Endodermal cell (in vitro differentiated cells): ENCODE measurements around the gene SERPINA9. TPM values are rescaled to one million over a fixed set of nuclear protein-coding genes. Genes with fewer than 3 reads are reported as not detected.

ENCODE experiments used
- DNase-seq: peaks from one replicate; pipeline ENCODE4 v3.0.0-alpha.2; 2017
- H3K27ac ChIP-seq: 2 replicates; pipeline ENCODE4 v1.5.1; 2013; ENCODE audit warnings: mild to moderate bottlenecking, low read depth, low read length, moderate library complexity
- H3K27me3 ChIP-seq: 2 replicates; pipeline ENCODE4 v1.6.1; 2013; ENCODE audit warnings: mild to moderate bottlenecking, low read length, moderate library complexity; ENCODE audit not compliant: insufficient read depth, control insufficient read depth, poor library complexity, severe bottlenecking
- H3K36me3 ChIP-seq: 2 replicates; pipeline ENCODE4 v1.7.0; 2013; ENCODE audit warnings: mild to moderate bottlenecking, low read length, moderate library complexity; ENCODE audit not compliant: control insufficient read depth, insufficient read depth
- H3K4me1 ChIP-seq: one replicate; pipeline ENCODE4 v1.7.0; 2013; ENCODE audit warnings: low read length; ENCODE audit not compliant: control insufficient read depth, insufficient read depth
- H3K4me3 ChIP-seq: 2 replicates; pipeline ENCODE4 v1.5.1; 2013; ENCODE audit warnings: mild to moderate bottlenecking, low read length, moderate library complexity
- H3K9ac ChIP-seq: 2 replicates; pipeline ENCODE4 v1.6.1; 2013; ENCODE audit warnings: mild to moderate bottlenecking, low read length, moderate library complexity; ENCODE audit not compliant: poor library complexity, severe bottlenecking; ENCODE audit errors: extremely low read depth
- H3K9me3 ChIP-seq: 2 replicates; pipeline ENCODE4 v1.6.1; 2013; ENCODE audit warnings: mild to moderate bottlenecking, low read length, moderate library complexity; ENCODE audit not compliant: control insufficient read depth
- H3K27ac Mint-ChIP-seq: 2 replicates; pipeline ENCODE4 v1.8.0; 2020; ENCODE audit warnings: mixed read lengths
- H3K27me3 Mint-ChIP-seq: 2 replicates; pipeline ENCODE4 v1.8.0; 2021; ENCODE audit warnings: mild to moderate bottlenecking, mixed read lengths; ENCODE audit not compliant: insufficient read depth
- H3K36me3 Mint-ChIP-seq: 2 replicates; pipeline ENCODE4 v1.8.0; 2020; ENCODE audit warnings: low read depth, mixed read lengths
- H3K4me1 Mint-ChIP-seq: 2 replicates; pipeline ENCODE4 v1.8.0; 2020; ENCODE audit warnings: mixed read lengths
- H3K4me3 Mint-ChIP-seq: 2 replicates; pipeline ENCODE4 v1.8.0; 2020; ENCODE audit warnings: mild to moderate bottlenecking, moderate library complexity, mixed read lengths
- H3K9me3 Mint-ChIP-seq: 2 replicates; pipeline ENCODE4 v1.8.0; 2020; ENCODE audit warnings: mild to moderate bottlenecking, mixed read lengths
- WGBS, 2 experiments: methylation state at CpG; one replicate each; pipeline versions ENCODE4 v1.1.5 to v1.1.7; 2013; ENCODE audit warnings: missing lambda C conversion rate in 2 of 2, mixed read lengths in 1 of 2; ENCODE audit not compliant: insufficient coverage in 1 of 2, insufficient read length in 1 of 2; 5-methylcytosine and 5-hydroxymethylcytosine counted together
- total RNA-seq, 2 donors: library from RNA; stranded (reverse); fragmentation: NEBNext Ultra II Directional in 1 of 2; extraction: Animal tissue kit (Norgen Biotek cat#: 25700) in 1 of 2; gene quantifications; 2 replicates in 1 of 2; 3 replicates in 1 of 2; pipeline ENCODE4 v1.2.1, GENCODE V29; 2021
- TF ChIP-seq, protein P1 (sequence below): fragments of 200-600 bp; sonication (generic); conservative IDR thresholded peaks from 2 replicates; pipeline ENCODE4 v1.5.0; 2021; ENCODE audit warnings: antibody characterized with exemption, mild to moderate bottlenecking

Gene SERPINA9
- total RNA-seq, 2 donors from 2014 or later: not detected

DNA sequence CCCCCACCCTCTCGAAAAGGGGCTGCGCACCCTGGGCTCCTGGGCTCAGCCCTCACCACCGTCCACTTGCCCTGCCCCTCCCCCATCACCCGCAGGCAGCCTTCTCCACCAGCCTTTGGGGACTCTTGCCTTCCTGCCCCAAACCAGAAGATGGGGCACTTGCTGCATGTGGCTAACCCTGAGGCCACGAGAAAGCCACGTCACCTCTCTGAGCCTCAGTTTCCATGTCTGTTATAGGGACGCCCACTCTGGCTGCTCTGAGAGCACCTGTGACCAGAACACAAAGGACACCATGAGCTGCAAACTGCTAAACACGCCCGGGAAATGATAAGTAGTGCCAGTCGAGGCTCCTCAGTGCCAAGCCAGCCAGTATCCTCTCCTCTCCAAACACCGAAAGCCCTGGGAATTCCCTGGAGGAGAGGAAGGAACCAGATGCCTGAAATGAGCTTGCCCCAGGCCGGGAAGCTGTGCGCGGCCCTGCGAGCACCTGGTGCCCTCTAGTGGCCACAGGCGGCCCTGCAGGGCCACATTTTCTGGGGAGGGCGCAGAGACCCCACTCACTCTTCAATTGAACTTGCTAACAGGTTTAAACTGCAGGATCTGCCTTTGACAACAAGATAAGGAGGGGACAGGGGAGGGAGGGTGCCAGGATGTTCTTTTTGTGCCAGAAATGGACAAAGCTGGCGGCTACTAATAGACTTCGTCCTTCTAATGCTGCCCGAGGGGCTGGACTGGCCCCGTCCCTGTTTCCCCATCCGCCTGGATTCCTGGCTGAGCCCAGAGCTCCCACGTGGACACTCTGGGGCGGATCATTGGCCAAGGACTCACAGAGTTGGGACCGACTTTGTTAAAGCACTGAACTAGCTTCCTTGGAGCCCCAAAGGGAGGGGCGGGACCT is 10.2 kb upstream of the SERPINA9 start:
- Mint-ChIP-seq H3K36me3 (no peaks in the 10 kb centered on the region), H3K4me3 (peak overlapping the region; percentile 53), H3K27ac (no peak overlapping the region), H3K4me1 (peaks cover 13% of the 10 kb centered on the region), H3K9me3 (no peaks in the 10 kb centered on the region), H3K27me3 (peaks cover 10% of the 10 kb centered on the region)
- Histone ChIP-seq H3K4me3 (peak overlapping the region; percentile 71), H3K27ac (no peak overlapping the region), H3K36me3 (no peaks in the 10 kb centered on the region), H3K9ac (no peak overlapping the region), H3K4me1 (peaks cover 7% of the 10 kb centered on the region), H3K9me3 (no peaks in the 10 kb centered on the region), H3K27me3 (no peaks in the 10 kb centered on the region)
- TF ChIP-seq, protein P1, sequence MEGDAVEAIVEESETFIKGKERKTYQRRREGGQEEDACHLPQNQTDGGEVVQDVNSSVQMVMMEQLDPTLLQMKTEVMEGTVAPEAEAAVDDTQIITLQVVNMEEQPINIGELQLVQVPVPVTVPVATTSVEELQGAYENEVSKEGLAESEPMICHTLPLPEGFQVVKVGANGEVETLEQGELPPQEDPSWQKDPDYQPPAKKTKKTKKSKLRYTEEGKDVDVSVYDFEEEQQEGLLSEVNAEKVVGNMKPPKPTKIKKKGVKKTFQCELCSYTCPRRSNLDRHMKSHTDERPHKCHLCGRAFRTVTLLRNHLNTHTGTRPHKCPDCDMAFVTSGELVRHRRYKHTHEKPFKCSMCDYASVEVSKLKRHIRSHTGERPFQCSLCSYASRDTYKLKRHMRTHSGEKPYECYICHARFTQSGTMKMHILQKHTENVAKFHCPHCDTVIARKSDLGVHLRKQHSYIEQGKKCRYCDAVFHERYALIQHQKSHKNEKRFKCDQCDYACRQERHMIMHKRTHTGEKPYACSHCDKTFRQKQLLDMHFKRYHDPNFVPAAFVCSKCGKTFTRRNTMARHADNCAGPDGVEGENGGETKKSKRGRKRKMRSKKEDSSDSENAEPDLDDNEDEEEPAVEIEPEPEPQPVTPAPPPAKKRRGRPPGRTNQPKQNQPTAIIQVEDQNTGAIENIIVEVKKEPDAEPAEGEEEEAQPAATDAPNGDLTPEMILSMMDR: peak; percentile 100
- WGBS, 2 experiments: 31 to 36% methylated on average over 10 to 26 of the region's 26 CpGs
- peak; percentile 95 for DNase-seq

DNA sequence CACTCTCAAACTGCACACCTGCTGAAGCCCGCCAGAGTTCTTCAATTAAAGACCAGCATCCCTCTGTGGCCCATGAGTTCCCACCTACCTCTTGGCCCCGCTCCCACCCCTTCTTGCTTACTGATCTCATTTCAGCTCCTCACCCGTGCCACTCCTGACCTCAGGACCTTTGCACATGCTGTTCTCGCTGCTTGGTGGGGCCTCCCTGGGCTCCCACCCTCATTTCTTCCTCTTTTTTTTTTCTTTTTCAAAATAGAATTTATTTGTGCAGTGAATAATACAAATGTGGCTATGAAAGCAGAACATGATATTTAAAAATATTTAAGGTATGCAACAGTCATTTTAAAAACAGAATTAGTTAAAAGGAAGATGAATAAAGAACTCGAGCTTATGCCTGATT is 8.5 kb upstream of the SERPINA9 start:
- 87 to 92% methylated on average over 2 to 4 of the region's 5 CpGs for WGBS, 2 experiments
- peaks cover 13% of the 10 kb centered on the region for H3K4me1 Mint-ChIP-seq
- no peaks in the 10 kb centered on the region for H3K36me3 Mint-ChIP-seq
- H3K27me3 Mint-ChIP-seq: peaks cover 12% of the 10 kb centered on the region
- H3K27ac ChIP-seq: no peak overlapping the region
- H3K4me3 ChIP-seq: no peak overlapping the region
- no peaks in the 10 kb centered on the region for H3K27me3 ChIP-seq
- TF ChIP-seq, protein P1: no peak
- no peaks in the 10 kb centered on the region for H3K9me3 Mint-ChIP-seq
- no peak overlapping the region for H3K9ac ChIP-seq
- no peak for DNase-seq
- no peaks in the 10 kb centered on the region for H3K36me3 ChIP-seq
- peaks cover 5% of the 10 kb centered on the region for H3K9me3 ChIP-seq
- H3K27ac Mint-ChIP-seq: no peak overlapping the region
- peaks cover 7% of the 10 kb centered on the region for H3K4me1 ChIP-seq
- no peak overlapping the region for H3K4me3 Mint-ChIP-seq

DNA sequence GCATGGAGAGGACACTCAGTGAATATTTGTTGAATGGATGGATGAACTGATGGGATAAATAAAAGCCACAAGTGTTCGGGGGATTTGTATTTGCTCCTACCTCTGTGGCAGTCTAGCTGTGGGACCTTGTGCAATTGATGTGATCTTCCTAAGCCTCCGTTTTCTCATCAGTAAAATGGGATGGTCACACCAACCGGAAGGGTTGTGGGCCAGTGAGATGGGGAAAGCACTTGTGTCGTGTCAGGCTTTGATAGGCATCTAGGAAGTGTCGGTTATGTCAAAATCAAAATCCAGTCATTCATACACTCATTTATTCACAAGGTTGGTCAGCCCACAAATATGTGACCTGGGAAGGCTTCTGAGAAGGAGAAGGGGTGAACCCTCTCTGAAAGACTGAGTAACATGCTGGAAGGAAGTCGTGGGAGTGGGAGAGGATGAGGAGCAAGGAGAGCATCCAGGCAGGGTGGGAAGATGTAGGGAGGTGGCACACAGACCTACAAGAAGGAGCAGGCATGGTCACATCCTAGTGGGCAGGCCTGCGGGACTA is 7.8 kb upstream of the SERPINA9 start:
- DNase-seq: no peak
- Histone ChIP-seq H3K9ac (no peak overlapping the region), H3K4me1 (peaks cover 7% of the 10 kb centered on the region), H3K36me3 (no peaks in the 10 kb centered on the region), H3K27me3 (no peaks in the 10 kb centered on the region), H3K27ac (no peak overlapping the region), H3K4me3 (no peak overlapping the region), H3K9me3 (peaks cover 7% of the 10 kb centered on the region)
- TF ChIP-seq, protein P1: no peak
- H3K27ac Mint-ChIP-seq: no peak overlapping the region
- H3K27me3 Mint-ChIP-seq: peaks cover 10% of the 10 kb centered on the region
- no peak overlapping the region for H3K4me3 Mint-ChIP-seq
- H3K9me3 Mint-ChIP-seq: peaks cover 5% of the 10 kb centered on the region
- WGBS, 2 experiments: 90 to 91% methylated on average over 4 to 7 of the region's 7 CpGs
- peaks cover 13% of the 10 kb centered on the region for H3K4me1 Mint-ChIP-seq
- H3K36me3 Mint-ChIP-seq: no peaks in the 10 kb centered on the region
